Karpas-422 (cell line): Measurements from ENCODE around the gene RETREG3. TPM values are rescaled to one million over a fixed set of nuclear protein-coding genes. Genes with fewer than 3 reads are reported as not detected.

Experiments
- DNase-seq: peaks from one replicate; pipeline ENCODE4 v3.0.0-alpha.2; 2015
- H2AFZ ChIP-seq: fragments of 200-600 bp; sonication (generic); 2 replicates; pipeline ENCODE4 v1.6.1; 2014; ENCODE audit warnings: antibody characterized with exemption, low read length, mixed read lengths
- H3K27ac ChIP-seq: fragments of 200-600 bp; sonication (generic); 2 replicates; pipeline ENCODE4 v1.5.1; 2014; ENCODE audit warnings: mild to moderate bottlenecking, low read length, moderate library complexity
- H3K27me3 ChIP-seq: fragments of 200-600 bp; sonication (generic); 2 replicates; pipeline ENCODE4 v1.6.1; 2014; ENCODE audit warnings: low read length, mixed read lengths
- H3K36me3 ChIP-seq: fragments of 200-600 bp; sonication (generic); 2 replicates; pipeline ENCODE4 v1.6.1; 2014; ENCODE audit warnings: low read length, mixed read lengths; ENCODE audit not compliant: insufficient read depth
- H3K4me1 ChIP-seq: fragments of 200-600 bp; sonication (generic); 2 replicates; pipeline ENCODE4 v1.6.1; 2014; ENCODE audit warnings: mild to moderate bottlenecking, low read length, mixed read lengths
- H3K4me2 ChIP-seq: fragments of 200-600 bp; sonication (generic); 2 replicates; pipeline ENCODE4 v1.6.1; 2014; ENCODE audit warnings: low read length, low read depth, mild to moderate bottlenecking; ENCODE audit not compliant: poor library complexity, severe bottlenecking
- H3K4me3 ChIP-seq: fragments of 200-600 bp; sonication (generic); 2 replicates; pipeline ENCODE4 v1.5.1; 2014; ENCODE audit warnings: mild to moderate bottlenecking, antibody characterized with exemption, low read length, mixed read lengths
- H3K79me2 ChIP-seq: fragments of 200-600 bp; sonication (generic); 2 replicates; pipeline ENCODE4 v1.6.1; 2014; ENCODE audit warnings: mild to moderate bottlenecking, low read length, mixed read lengths
- H3K9ac ChIP-seq: fragments of 200-600 bp; sonication (generic); 2 replicates; pipeline ENCODE4 v1.6.0; 2014; ENCODE audit warnings: low read length
- H3K9me2 ChIP-seq: fragments of 200-600 bp; sonication (generic), shearing (Covaris generic); replicated peaks from 2 replicates; pipeline ENCODE4 v1.6.0; 2014; ENCODE audit warnings: mild to moderate bottlenecking, low read length, moderate library complexity; ENCODE audit not compliant: insufficient read depth
- H3K9me3 ChIP-seq: fragments of 300-700, 200-600 bp; sonication (generic); 2 replicates; pipeline ENCODE4 v1.6.1; 2014; ENCODE audit warnings: low read length, mixed read lengths
- H4K20me1 ChIP-seq: fragments of 200-600 bp; sonication (generic); 2 replicates; pipeline ENCODE4 v1.6.1; 2014; ENCODE audit warnings: mild to moderate bottlenecking, antibody characterized with exemption, low read length, low read depth; ENCODE audit not compliant: insufficient read depth
- total RNA-seq: library from RNA; depleted of rRNA; stranded (reverse); fragments of >200 nt; shearing (Covaris generic); gene quantifications from 2 replicates; pipeline ENCODE4 v1.2.3, GENCODE V29; 2014; ENCODE audit warnings: low replicate concordance

RETREG3 gene
- total RNA-seq, 1 experiment from 2014 or later = 39.5 TPM

DNA sequence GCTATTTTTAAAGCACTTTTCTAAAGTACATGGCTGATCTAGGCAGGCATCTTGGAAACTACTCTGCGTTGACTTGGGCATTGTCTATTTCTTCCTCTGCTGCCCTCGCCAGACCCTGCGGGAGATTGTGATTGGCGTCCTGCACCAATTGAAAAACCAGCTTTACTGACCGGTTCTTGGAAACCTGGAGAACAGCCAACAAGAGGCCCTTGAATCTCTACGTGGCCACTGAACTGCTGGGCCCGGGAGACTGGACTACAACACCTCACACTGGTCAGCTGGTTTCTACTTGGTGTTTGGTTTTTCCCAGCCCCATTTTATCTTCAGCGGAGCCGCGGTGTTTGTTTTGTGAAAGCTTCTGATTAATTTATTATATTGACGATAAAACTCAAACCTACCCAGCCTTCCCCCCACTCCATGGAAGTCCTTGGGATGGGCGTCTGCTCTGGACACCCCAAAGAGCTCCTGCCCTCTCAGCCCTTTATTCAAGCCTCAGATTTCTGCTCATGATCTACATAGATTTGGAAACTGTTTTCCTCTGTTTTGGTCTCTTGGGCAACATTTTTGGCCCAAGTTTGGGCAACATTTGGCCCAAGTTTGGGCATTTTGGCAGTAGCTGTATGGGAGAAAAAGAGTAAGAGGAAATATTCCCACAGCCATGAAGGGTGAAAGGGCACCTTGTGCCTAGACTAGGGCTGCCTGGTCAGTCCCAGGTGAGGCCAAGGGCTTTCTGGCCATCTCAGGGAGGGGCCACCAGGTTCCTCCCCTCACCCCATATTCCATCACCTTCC, 37.5 kb downstream of the RETREG3 start:
- H3K9ac ChIP-seq = no peak overlapping the region
- H3K9me3 ChIP-seq = no peaks in the 10 kb centered on the region
- peaks cover 36% of the 10 kb centered on the region for H3K36me3 ChIP-seq
- H3K4me1 ChIP-seq = peaks cover 29% of the 10 kb centered on the region
- no peak overlapping the region for H3K4me2 ChIP-seq
- DNase-seq = no peak
- no peaks in the 10 kb centered on the region for H3K9me2 ChIP-seq
- H4K20me1 ChIP-seq = no peaks in the 10 kb centered on the region
- H3K4me3 ChIP-seq = no peak overlapping the region
- H3K79me2 ChIP-seq = peaks cover 28% of the 10 kb centered on the region
- no peak overlapping the region for H2AFZ ChIP-seq
- no peak overlapping the region for H3K27ac ChIP-seq
- H3K27me3 ChIP-seq = no peaks in the 10 kb centered on the region

DNA sequence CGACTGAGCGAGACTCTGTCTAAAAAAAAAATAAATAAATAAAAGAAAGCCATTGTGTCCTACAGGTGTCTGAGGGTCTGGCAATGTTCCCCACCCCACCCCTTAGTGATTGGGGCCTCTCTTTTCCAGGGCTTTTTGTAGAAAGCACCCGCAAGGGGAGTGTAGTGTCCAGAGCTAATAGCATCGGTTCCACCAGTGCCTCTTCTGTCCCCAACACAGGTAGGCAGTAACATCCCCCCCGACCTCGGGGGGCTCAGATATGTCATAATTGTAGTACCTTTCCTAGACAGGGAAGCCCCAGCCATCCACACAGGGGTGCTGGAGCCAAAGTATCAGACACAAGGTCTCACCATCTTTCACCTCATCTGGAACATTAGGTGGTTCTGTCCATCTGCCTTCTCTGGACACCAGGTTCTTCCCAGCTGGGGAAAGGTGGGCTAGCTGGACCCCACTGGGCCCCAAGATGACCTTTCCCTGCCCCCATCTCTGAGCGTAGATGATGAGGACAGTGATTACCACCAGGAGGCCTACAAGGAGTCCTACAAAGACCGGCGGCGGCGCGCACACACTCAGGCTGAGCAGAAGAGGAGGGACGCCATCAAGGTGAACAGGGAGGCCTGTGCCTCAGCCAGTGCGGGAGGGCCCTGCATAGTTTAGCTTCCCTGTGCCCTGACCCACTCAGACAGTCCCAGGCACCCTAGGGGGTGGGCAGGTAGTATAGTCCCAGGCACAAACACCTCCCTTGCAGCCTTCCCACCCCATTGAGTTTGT, 40.6 kb downstream of the RETREG3 start:
- H3K4me3 ChIP-seq = no peak overlapping the region
- peaks cover 33% of the 10 kb centered on the region for H3K36me3 ChIP-seq
- H2AFZ ChIP-seq = no peak overlapping the region
- no peaks in the 10 kb centered on the region for H3K27me3 ChIP-seq
- peaks cover 27% of the 10 kb centered on the region for H3K79me2 ChIP-seq
- DNase-seq = no peak
- peak overlapping the region; percentile 100 for H3K4me2 ChIP-seq
- peaks cover 27% of the 10 kb centered on the region for H3K4me1 ChIP-seq
- H4K20me1 ChIP-seq = no peaks in the 10 kb centered on the region
- no peak overlapping the region for H3K27ac ChIP-seq
- no peak overlapping the region for H3K9ac ChIP-seq
- H3K9me3 ChIP-seq = no peaks in the 10 kb centered on the region
- H3K9me2 ChIP-seq = no peaks in the 10 kb centered on the region

DNA sequence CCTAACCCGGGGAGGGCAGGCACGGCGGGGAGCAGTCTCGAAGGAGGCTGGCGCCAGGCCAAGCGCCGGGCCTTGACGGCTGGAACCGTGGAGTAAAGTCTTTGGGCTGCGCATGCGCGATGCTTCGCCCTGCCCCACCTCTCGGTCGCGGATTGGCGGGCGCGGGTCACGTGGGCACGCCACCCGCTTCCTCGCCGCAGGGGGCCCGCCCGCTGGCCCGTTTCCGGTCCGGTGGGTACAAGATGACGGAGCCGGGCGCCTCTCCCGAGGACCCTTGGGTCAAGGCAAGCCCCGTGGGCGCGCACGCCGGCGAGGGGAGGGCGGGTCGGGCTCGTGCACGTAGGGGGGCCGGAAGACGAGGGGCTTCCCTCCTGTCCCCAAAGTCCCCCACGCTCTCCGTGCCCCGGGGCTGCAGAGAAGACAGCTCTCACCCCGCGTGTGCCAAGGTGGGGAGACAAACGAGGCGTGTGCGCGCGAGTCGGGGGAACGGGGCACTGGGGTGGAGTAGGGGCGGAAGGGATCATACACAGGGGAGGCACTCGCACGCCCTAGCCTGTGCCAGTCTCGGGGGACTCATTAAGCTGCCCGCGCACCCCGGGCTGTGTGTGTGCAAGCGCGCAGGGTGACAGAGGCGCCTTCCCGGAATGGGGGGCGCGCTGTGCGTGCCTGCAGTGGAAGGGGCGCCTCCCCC, 42.1 kb downstream of the RETREG3 start, which contains the start of gene MLX:
Gene MLX, plus strand, starts transcription at position 218 of the 691 bp plus-strand sequence. Its CDS starts 25 bp downstream, at position 243.
- peaks cover 42% of the 10 kb centered on the region for H3K79me2 ChIP-seq
- H3K36me3 ChIP-seq = peaks cover 25% of the 10 kb centered on the region
- peak within 1 kb of the TSS; percentile 100 for H3K4me2 ChIP-seq
- no peaks in the 10 kb centered on the region for H3K9me3 ChIP-seq
- no peaks in the 10 kb centered on the region for H3K9me2 ChIP-seq
- no peaks in the 10 kb centered on the region for H3K27me3 ChIP-seq
- peak; percentile 97 for DNase-seq
- H3K27ac ChIP-seq = peak within 1 kb of the TSS; percentile 79
- no peaks in the 10 kb centered on the region for H4K20me1 ChIP-seq
- H3K4me3 ChIP-seq = peak within 1 kb of the TSS; percentile 99
- H3K4me1 ChIP-seq = peaks cover 33% of the 10 kb centered on the region
- H2AFZ ChIP-seq = 0 out of 2 replicates have a peak within 1 kb of the TSS, but pooled peaks have one; percentile 42
- peak within 1 kb of the TSS; percentile 94 for H3K9ac ChIP-seq

DNA sequence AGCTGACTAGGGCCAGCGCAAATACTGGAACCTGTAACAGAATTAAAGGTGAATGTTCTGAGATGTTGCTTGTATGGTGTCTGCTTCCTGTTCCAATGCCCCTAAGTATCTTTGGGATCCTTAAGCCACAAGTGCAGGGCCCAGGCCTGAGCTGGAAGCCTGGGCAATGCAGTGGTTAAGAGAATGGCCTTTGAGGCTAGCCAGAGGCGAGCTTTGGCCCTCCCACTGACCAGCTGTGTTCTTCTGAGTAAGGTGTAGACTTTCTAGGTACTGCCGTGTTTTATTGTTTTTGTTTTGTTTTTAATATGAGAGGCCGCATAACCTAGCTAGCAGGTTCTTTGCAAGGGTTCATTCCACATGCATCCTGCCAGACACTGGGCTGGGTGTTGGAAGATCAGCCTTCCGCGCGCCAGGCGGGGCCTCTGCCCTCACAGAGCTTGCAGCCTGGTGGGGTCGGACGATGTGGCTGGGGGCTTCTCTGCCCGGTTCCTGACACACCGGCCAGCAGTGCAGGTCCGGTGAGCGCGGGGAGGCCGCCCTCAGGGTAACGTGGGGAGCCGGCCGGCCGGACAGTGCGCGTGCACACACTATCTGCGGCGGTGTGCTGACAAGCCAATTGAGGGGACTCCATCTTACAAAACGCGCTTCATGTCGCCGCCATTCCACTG, 42.8 kb downstream of the RETREG3 start:
- Histone ChIP-seq H3K4me1 (peaks cover 38% of the 10 kb centered on the region), H3K9ac (peak overlapping the region; percentile 94), H4K20me1 (no peaks in the 10 kb centered on the region), H3K36me3 (peaks cover 20% of the 10 kb centered on the region; the same call in 1 of the 2 replicates), H3K27ac (no peak overlapping the region), H3K4me2 (peak overlapping the region; percentile 100), H3K4me3 (peak overlapping the region; percentile 99), H2AFZ (no peak overlapping the region), H3K79me2 (peaks cover 47% of the 10 kb centered on the region), H3K9me3 (no peaks in the 10 kb centered on the region), H3K27me3 (no peaks in the 10 kb centered on the region), H3K9me2 (no peaks in the 10 kb centered on the region)
- no peak for DNase-seq

DNA sequence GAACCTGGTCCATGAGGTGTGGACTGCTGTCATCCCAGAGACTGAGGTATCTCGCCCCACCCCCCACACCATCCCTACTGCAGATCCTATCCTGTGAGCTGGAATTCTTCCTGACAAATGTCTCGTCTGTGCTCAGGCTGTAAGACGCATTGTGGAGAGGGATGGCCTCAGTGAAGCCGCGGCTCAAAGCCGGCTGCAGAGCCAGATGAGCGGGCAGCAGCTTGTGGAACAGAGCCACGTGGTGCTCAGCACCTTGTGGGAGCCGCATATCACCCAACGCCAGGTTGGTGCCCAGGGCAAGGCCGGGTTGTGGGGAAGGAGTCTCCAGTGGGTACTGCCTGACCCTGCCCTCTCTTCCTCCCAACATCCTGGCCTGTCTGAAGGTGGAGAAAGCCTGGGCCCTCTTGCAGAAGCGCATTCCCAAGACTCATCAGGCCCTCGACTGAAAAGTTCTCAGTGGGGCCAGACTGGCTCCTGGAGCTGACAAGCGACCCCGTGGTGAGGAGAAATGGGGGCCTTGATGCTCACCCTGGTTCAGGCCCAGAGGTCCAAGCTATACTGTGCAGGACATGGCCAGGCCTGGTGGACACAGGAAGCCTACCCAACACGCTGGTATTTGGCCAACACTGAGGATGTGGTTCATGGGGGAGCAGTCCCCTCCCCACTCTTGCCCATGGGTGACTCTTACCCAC, 43.5 kb downstream of the RETREG3 start:
- DNase-seq = no peak
- Histone ChIP-seq H3K4me1 (peaks cover 39% of the 10 kb centered on the region), H3K27ac (no peak overlapping the region), H3K9me3 (no peaks in the 10 kb centered on the region), H3K4me2 (no peak overlapping the region), H3K79me2 (peaks cover 48% of the 10 kb centered on the region), H3K36me3 (peaks cover 19% of the 10 kb centered on the region; the same call in 1 of the 2 replicates), H3K4me3 (no peak overlapping the region), H3K27me3 (no peaks in the 10 kb centered on the region), H3K9me2 (no peaks in the 10 kb centered on the region), H3K9ac (no peak overlapping the region; the same call in 1 of the 2 replicates), H4K20me1 (no peaks in the 10 kb centered on the region), H2AFZ (no peak overlapping the region)

DNA sequence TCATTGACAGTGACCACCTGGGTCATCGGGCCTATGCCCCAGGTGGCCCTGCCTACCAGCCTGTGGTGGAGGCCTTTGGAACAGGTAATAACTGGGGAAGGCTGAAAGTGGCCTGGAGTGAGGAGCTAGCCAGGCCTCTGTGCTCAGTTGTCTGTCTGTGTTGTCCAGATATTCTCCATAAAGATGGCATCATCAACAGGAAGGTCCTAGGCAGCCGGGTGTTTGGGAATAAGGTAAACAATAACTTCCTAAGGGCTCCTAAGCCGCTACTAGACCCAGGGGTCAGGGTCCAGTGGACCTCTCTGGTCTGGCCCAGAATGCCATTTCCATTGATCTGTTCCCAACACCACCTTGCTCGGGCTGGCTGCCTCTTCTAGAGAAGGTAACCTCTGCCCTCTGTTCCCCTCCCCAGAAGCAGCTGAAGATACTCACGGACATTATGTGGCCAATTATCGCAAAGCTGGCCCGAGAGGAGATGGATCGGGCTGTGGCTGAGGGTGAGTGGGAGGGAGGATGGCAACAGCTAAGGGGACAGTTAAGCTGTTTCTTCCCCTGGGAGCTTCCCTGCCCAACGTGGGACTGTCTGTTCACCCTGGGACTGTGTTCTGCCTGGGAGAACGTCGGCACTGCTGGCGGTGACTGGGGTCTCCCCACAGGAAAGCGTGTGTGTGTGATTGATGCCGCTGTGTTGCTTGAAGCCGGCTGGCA, 44.2 kb downstream of the RETREG3 start:
- peaks cover 19% of the 10 kb centered on the region; the same call in 1 of the 2 replicates for H3K36me3 ChIP-seq
- no peaks in the 10 kb centered on the region for H4K20me1 ChIP-seq
- H3K27me3 ChIP-seq = no peaks in the 10 kb centered on the region
- H2AFZ ChIP-seq = no peak overlapping the region
- no peak overlapping the region for H3K4me3 ChIP-seq
- no peaks in the 10 kb centered on the region for H3K9me3 ChIP-seq
- no peak for DNase-seq
- H3K27ac ChIP-seq = no peak overlapping the region
- no peaks in the 10 kb centered on the region for H3K9me2 ChIP-seq
- peaks cover 48% of the 10 kb centered on the region for H3K79me2 ChIP-seq
- H3K4me2 ChIP-seq = no peak overlapping the region
- no peak overlapping the region for H3K9ac ChIP-seq
- H3K4me1 ChIP-seq = peaks cover 39% of the 10 kb centered on the region

DNA sequence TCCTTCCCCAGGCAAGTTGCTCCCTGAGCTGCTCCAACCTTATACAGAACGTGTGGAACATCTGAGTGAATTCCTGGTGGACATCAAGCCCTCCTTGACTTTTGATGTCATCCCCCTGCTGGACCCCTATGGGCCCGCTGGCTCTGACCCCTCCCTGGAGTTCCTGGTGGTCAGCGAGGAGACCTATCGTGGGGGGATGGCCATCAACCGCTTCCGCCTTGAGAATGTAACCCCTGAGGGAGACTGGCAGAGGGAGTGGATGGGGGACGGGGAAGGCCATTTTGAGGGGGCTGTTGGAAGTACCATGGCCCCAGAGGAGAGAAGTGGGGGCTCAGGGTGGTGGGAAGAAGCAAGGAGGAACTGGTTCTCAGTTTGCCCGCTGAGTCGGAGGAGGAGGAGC, 45.2 kb downstream of the RETREG3 start:
- Histone ChIP-seq H3K4me1 (peaks cover 39% of the 10 kb centered on the region), H3K27me3 (no peaks in the 10 kb centered on the region), H3K9me2 (no peaks in the 10 kb centered on the region), H3K9ac (peak overlapping the region; percentile 96), H3K4me3 (peak overlapping the region; percentile 91; the same call in 1 of the 2 replicates), H4K20me1 (no peaks in the 10 kb centered on the region), H2AFZ (no peak overlapping the region), H3K79me2 (peaks cover 48% of the 10 kb centered on the region), H3K36me3 (peaks cover 15% of the 10 kb centered on the region; the same call in 1 of the 2 replicates), H3K4me2 (peak overlapping the region; percentile 93), H3K27ac (no peak overlapping the region), H3K9me3 (no peaks in the 10 kb centered on the region)
- DNase-seq = no peak
